SK-N-MC (cell line): Measurements from ENCODE around the gene EFCC1.

Experiments
- EZH2 ChIP-seq: fragments of 200-600 bp; sonication (generic); IDR thresholded peaks from one replicate; pipeline ENCODE4 v1.6.1; 2017; ENCODE audit warnings: antibody characterized with exemption
- FOXP2 ChIP-seq: optimal IDR thresholded peaks from 2 replicates; pipeline ENCODE3; 2011; ENCODE audit warnings: mild to moderate bottlenecking, moderate library complexity; ENCODE audit not compliant: insufficient read depth; ENCODE audit errors: extremely low read length, control extremely low read depth
- POLR2AphosphoS5 ChIP-seq: IDR thresholded peaks from 2 replicates; pipeline ENCODE4 v1.6.1; 2012; ENCODE audit warnings: mild to moderate bottlenecking, low read depth, low read length, borderline replicate concordance

DNA sequence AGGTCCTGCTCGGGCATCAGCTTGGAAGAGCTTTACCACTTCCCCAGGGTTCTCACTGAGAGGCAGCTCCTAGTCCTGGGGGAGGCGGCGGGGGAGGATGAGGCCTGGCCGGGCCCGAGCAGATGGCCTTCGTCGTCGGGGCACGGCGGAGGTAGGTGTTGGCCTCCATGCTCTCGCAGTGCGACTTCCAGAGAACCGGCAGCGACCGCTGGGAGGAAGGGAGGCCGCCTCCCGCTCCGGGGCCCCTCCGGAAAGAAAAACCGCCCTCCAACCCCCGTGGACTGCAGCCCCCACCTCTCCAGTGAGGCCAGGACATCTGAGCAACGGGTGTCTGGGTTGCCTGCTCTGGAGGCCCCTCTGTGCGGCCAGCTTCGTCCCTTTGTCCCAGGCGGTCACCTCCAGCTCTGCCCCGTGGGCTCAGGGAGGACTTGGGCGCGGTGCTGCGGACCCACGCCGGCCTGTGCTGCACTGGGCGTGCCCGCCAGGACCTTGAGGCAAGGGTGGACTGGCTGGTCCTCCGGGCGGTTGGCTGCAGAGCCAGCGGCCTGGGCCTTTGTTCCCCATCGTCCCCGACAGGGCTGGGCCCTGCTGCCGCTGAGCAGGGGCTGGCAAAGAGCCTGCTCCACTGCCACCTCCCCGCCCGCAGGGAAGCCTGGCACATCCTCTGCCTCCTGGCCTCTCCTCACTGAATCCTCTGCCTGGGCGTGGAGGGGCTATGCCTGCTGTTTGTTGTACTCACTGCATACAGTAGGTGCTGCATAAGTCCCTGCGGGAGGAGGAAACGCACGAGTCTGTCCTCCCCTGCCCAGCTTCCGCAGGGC, 45.8 kb downstream of the EFCC1 start:
- TF ChIP-seq POLR2AphosphoS5 = no peak
- TF ChIP-seq EZH2 = no peak
- TF ChIP-seq FOXP2 = no peak
